Occipital lobe (tissue), 2 donors: ENCODE measurements around the gene AKAP13. TPM values are rescaled to one million over a fixed set of nuclear protein-coding genes. Genes with fewer than 3 reads are reported as not detected.
"Not testable (repeated sequence)": the region's sequence is repeated elsewhere in the genome, so short reads cannot be mapped to it uniquely, and the experiment has no call there.

Experiments used
- DNase-seq: peaks from one replicate; lab custom pipeline; 2025; lab: John Stamatoyannopoulos, UW
- total RNA-seq: library from RNA; depleted of rRNA; stranded (reverse); fragments of >200 nt; gene quantifications from one replicate; pipeline ENCODE4 v1.2.3, GENCODE V29; 2014

AKAP13 gene
- total RNA-seq, 1 donor from 2014 or later: 142 TPM

GRCh38 chr15:85474700-85475316 is 94.4 kb downstream of the AKAP13 start:
- no peak for DNase-seq

GRCh38 chr15:85475317-85475701 is 94.9 kb downstream of the AKAP13 start:
- no peak for DNase-seq

DNA sequence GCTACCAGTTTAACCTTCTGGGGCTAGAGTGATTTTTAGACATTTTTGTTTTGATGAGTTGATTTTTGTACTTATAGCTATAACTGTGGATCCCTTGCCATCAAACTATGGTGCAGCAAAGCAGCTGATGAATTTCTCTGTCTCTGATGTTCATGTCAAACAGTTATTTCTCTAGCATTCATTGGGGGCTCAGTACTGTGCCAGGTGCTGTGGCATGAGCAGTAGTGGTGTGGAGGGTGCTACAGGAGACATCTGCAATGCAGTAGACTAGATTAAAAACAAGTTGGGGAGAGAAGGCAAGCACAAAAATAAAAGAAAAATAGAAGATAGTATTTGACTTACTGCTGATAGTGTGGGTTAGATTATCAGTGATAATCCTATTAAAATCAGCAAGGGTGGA is 95.3 kb downstream of the AKAP13 start:
- no peak for DNase-seq

- no peak for DNase-seq
These were observed 96.7 kb downstream of the AKAP13 start for GRCh38 chr15:85477061-85477460.

- DNase-seq: no peak
These were observed 97.3 kb downstream of the AKAP13 start for GRCh38 chr15:85477730-85478129.

DNA sequence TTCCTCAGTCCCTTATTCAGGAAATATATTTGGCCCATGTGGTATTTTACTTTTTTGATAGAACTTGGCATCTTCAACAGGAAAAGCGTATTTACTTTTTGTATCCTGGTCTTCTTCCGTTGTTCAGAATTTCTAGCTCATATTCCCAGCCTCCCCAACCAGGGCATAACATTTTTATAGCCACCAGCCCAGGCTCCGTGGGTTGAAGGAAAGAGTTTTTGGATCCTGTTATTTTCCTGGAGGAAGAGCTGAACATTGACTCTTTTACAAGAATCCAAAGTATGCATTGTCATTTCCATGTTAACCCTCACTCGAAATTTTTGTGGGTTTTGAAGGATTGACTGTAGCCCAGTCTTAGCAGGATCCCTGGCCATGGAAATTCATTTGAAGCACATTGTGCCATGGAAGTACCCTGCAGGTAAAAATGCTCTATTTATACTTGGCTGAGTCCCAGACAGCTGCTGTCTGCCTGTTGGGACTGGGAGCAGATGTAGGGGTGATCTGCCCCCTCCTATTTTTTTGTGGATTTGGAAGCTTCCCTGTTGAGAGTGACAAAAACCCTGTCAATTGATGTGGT is 98.8 kb downstream of the AKAP13 start:
- DNase-seq: no peak

- no peak for DNase-seq
These were observed 100.5 kb downstream of the AKAP13 start for GRCh38 chr15:85480923-85481322.

DNA sequence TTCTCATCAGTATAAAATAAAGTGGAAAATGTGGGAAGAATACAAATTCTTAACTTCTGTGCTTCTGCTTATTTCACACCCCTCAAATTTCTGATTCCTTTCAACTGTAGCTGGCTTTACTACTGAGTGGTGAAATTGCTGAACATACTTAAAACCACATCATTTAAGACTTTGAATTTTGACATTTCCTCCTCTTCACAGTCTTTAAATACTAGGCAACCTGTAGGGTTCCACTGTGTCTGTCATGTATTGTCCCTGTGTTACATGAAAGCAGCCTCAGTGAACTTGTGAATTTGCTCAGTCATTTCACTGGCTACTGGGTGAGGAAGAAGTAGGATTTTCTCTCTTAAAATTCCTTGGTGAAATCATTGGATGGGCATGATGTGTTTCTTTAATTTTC is 101.1 kb downstream of the AKAP13 start:
- not testable (repeated sequence) for DNase-seq

- no peak for DNase-seq
These were observed 102.5 kb downstream of the AKAP13 start for GRCh38 chr15:85482894-85483293.

- DNase-seq: not testable (repeated sequence)
These were observed 103.6 kb downstream of the AKAP13 start for GRCh38 chr15:85483955-85484354.

DNA sequence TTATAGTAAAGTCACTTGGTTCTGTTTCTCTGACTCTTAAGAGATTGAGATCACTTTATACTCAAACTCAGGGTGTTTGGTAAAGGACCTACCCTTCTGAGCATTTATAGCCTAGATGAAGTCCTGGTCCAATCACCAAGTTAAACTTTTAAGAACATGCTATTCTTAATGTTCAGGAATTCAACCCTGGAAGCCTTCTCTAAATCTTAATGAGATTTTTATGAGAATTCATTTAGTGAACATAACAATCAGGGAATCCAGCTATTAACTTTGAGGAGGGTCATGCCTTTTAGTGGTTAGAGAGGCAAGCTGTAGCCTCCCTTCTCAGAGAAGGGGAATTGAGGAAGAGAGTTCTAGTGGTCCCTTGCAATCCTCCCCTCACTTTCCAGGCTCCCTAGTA is 104.5 kb downstream of the AKAP13 start:
- DNase-seq: not testable (repeated sequence)

GRCh38 chr15:85485956-85486567 is 105.7 kb downstream of the AKAP13 start:
- peak; percentile 5 for DNase-seq

- DNase-seq: not testable (repeated sequence)
These were observed 107.4 kb downstream of the AKAP13 start for GRCh38 chr15:85487796-85488195.

GRCh38 chr15:85488997-85489396 is 108.6 kb downstream of the AKAP13 start:
- DNase-seq: no peak

GRCh38 chr15:85489773-85490493 is 109.5 kb downstream of the AKAP13 start:
- no peak for DNase-seq

- DNase-seq: no peak
These were observed 110.5 kb downstream of the AKAP13 start for GRCh38 chr15:85490856-85491255.

DNA sequence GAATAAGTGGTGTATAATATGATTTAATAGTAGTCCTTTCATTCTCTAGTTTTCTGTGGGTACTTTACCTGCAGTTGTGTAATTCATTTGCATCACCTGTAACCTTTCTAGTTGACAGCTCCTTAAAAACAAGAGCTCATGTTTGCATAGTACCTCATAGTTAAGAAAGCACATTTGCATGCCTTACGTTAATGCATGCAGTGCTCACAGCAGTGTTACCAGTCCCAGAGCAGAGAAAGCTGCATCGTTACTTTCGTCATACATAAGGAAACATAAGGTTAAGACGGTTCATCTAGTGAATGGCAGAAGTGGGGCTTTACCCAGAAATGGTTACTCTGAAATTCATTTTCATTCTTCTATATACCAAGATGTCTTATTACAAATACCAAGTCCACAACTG is 111.3 kb downstream of the AKAP13 start:
- DNase-seq: no peak

DNA sequence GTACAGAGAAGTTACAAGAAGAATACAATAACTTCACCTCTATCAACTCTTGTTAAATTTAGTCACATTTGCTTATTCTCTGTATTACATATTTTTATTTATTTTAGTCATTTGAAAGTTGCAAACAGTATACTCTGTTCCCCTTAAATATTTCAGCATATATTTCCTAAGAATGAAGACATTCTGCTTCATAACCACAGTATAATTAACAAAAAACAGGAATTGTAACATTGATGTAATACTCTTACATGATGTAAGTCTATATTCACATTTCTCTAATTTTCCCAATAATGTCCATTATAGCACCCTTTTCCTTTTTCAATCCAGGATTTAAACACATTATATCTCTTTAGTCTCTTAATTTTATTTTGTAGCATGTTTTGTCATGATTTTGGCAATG is 112.0 kb downstream of the AKAP13 start:
- no peak for DNase-seq

DNA sequence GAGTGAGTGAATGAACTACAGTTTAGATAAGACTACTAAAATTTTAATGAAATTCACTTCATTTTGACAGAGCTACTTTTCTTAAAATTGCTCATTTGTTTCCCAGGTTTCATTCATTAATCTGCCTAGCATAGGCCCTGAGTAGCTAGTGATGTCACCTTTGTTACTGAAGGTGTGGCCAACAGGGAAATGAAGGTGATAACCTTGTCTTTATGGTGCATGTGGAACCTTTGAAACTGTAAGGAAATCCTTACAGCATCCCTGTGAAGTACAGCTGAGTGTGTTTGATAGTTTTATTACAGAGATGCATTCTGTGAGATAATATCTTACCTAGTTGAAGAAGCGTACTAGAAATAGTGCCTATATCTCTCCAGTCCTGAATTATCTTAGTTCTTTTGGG is 112.9 kb downstream of the AKAP13 start:
- no peak for DNase-seq

GRCh38 chr15:85494048-85494777 is 113.8 kb downstream of the AKAP13 start:
- no peak for DNase-seq

- DNase-seq: no peak
These were observed 114.7 kb downstream of the AKAP13 start for GRCh38 chr15:85495096-85495495.

- no peak for DNase-seq
These were observed 115.1 kb downstream of the AKAP13 start for GRCh38 chr15:85495544-85495943.
